ENCODE data around the gene ELF5.

The ELF5 gene

DNA sequence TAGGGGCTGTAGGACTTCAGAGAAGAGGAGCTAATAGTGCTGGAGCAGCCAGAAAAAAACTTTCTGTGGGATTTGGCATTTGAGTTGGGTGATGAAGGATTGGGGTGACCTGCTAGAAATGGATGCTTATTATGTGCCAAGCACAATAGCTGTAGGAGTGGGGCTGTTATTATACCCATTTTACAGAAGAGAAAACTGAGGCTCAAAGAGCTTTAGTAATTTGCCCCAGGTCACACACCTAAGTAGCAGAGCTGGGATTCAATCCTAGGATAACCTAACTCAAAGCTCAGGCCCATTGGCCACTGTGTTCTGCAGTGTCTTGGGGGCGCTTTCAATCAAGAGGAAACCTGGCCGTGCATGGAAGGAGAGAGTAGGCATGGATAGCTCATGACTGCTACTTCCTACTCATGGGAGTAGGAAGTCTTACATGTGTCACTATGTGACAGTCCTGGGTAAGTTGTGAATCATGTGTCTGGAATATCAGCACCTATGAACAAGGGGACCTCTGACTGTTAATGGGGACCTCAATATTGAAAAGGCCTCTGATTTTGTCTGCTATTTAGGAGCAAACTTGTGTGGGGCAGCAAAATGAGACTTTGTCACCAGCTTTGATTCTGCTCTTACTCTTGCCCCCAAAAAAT is 6.1 kb upstream of the ELF5 start:
- no peak overlapping the region for H3K4me3 ChIP-seq (ENCODE audit: low read depth, low read length)
- no peaks in the 10 kb centered on the region for H3K36me3 ChIP-seq (ENCODE audit: control insufficient read depth in 2 of 2, insufficient read depth in 1 of 2, low read length in 2 of 2)
- POLR2A ChIA-PET, result no interaction called here
- no peak for TF ChIP-seq ZNF324 (tag by site-specific recombination; IDR thresholded peaks at IDR 0.05)
- no peak for TF ChIP-seq ZNF184 (tag by site-specific recombination; IDR thresholded peaks at IDR 0.05)
- TF ChIP-seq ZSCAN23 (tag by site-specific recombination; IDR thresholded peaks at IDR 0.05), result no peak
- no peak for TF ChIP-seq EGR2 (tag by site-specific recombination; IDR thresholded peaks at IDR 0.05; ENCODE audit: low read depth)
- TF ChIP-seq ZNF600 (tag by site-specific recombination; IDR thresholded peaks at IDR 0.05), result no peak
- TF ChIP-seq ZSCAN16 (tag by site-specific recombination; IDR thresholded peaks at IDR 0.05), result no peak
- TF ChIP-seq IKZF3 (tag by site-specific recombination; IDR thresholded peaks at IDR 0.05), result no peak
- TF ChIP-seq, protein P1, sequence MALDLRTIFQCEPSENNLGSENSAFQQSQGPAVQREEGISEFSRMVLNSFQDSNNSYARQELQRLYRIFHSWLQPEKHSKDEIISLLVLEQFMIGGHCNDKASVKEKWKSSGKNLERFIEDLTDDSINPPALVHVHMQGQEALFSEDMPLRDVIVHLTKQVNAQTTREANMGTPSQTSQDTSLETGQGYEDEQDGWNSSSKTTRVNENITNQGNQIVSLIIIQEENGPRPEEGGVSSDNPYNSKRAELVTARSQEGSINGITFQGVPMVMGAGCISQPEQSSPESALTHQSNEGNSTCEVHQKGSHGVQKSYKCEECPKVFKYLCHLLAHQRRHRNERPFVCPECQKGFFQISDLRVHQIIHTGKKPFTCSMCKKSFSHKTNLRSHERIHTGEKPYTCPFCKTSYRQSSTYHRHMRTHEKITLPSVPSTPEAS (tag by site-specific recombination; IDR thresholded peaks at IDR 0.05), result no peak
- TF ChIP-seq, protein P2, sequence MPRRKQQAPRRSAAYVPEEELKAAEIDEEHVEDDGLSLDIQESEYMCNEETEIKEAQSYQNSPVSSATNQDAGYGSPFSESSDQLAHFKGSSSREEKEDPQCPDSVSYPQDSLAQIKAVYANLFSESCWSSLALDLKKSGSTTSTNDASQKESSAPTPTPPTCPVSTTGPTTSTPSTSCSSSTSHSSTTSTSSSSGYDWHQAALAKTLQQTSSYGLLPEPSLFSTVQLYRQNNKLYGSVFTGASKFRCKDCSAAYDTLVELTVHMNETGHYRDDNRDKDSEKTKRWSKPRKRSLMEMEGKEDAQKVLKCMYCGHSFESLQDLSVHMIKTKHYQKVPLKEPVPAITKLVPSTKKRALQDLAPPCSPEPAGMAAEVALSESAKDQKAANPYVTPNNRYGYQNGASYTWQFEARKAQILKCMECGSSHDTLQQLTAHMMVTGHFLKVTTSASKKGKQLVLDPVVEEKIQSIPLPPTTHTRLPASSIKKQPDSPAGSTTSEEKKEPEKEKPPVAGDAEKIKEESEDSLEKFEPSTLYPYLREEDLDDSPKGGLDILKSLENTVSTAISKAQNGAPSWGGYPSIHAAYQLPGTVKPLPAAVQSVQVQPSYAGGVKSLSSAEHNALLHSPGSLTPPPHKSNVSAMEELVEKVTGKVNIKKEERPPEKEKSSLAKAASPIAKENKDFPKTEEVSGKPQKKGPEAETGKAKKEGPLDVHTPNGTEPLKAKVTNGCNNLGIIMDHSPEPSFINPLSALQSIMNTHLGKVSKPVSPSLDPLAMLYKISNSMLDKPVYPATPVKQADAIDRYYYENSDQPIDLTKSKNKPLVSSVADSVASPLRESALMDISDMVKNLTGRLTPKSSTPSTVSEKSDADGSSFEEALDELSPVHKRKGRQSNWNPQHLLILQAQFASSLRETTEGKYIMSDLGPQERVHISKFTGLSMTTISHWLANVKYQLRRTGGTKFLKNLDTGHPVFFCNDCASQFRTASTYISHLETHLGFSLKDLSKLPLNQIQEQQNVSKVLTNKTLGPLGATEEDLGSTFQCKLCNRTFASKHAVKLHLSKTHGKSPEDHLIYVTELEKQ (tag by site-specific recombination; IDR thresholded peaks at IDR 0.05; ENCODE audit: borderline replicate concordance), result no peak
- no peak for TF ChIP-seq ZNF624 (tag by site-specific recombination; IDR thresholded peaks at IDR 0.05)
- no peak for TF ChIP-seq ZNF621 (tag by site-specific recombination; IDR thresholded peaks at IDR 0.05)
- TF ChIP-seq, protein P3, sequence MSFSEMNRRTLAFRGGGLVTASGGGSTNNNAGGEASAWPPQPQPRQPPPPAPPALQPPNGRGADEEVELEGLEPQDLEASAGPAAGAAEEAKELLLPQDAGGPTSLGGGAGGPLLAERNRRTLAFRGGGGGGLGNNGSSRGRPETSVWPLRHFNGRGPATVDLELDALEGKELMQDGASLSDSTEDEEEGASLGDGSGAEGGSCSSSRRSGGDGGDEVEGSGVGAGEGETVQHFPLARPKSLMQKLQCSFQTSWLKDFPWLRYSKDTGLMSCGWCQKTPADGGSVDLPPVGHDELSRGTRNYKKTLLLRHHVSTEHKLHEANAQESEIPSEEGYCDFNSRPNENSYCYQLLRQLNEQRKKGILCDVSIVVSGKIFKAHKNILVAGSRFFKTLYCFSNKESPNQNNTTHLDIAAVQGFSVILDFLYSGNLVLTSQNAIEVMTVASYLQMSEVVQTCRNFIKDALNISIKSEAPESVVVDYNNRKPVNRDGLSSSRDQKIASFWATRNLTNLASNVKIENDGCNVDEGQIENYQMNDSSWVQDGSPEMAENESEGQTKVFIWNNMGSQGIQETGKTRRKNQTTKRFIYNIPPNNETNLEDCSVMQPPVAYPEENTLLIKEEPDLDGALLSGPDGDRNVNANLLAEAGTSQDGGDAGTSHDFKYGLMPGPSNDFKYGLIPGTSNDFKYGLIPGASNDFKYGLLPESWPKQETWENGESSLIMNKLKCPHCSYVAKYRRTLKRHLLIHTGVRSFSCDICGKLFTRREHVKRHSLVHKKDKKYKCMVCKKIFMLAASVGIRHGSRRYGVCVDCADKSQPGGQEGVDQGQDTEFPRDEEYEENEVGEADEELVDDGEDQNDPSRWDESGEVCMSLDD (tag by site-specific recombination; IDR thresholded peaks at IDR 0.05), result no peak
- TF ChIP-seq ZNF792 (tag by site-specific recombination; IDR thresholded peaks at IDR 0.05), result no peak
- TF ChIP-seq, protein P4, sequence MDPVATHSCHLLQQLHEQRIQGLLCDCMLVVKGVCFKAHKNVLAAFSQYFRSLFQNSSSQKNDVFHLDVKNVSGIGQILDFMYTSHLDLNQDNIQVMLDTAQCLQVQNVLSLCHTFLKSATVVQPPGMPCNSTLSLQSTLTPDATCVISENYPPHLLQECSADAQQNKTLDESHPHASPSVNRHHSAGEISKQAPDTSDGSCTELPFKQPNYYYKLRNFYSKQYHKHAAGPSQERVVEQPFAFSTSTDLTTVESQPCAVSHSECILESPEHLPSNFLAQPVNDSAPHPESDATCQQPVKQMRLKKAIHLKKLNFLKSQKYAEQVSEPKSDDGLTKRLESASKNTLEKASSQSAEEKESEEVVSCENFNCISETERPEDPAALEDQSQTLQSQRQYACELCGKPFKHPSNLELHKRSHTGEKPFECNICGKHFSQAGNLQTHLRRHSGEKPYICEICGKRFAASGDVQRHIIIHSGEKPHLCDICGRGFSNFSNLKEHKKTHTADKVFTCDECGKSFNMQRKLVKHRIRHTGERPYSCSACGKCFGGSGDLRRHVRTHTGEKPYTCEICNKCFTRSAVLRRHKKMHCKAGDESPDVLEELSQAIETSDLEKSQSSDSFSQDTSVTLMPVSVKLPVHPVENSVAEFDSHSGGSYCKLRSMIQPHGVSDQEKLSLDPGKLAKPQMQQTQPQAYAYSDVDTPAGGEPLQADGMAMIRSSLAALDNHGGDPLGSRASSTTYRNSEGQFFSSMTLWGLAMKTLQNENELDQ (tag by site-specific recombination; IDR thresholded peaks at IDR 0.05; ENCODE audit: low read depth), result no peak
- no peaks in the 10 kb centered on the region for H3K9me3 ChIP-seq (ENCODE audit: control insufficient read depth, insufficient read depth, low read depth, low read length)
- H3K27ac ChIP-seq (ENCODE audit: extremely low read depth, low read depth, low read length), result no peak overlapping the region
- no peaks in the 10 kb centered on the region for H3K4me1 ChIP-seq (ENCODE audit: control insufficient read depth, insufficient read depth, low read length)
- CTCF ChIA-PET, result interaction anchor here (0.5 kb wide), 1 partner anchor 18 kb away, joined by 6 read pairs; no protein-coding TSS in a partner anchor
